ENCODE data around the gene ANKS1B.

Gene ANKS1B

DNA sequence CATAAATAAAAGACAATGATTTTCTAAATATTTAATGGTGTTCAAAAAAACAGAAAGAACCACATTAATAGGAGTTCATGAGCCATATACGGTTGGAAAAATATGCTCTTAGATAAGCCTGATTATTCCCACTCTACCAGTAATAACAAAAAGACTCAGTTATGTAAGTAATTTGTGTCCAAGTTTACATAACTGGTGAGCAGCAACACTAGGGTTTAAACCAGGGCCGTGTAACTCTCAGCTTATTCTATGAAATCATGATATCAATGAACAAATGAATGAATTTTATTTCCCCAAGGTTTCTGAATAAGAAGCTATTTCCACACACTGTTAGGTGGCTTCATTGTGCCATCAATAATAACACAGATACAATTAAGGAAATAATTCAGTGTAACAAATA is 238.8 kb downstream of the ANKS1B start:
- Histone ChIP-seq H3K36me3 (ENCODE audit: control insufficient read depth in 2 of 2, insufficient read depth in 1 of 2, low read length in 2 of 2) (no peaks in the 10 kb centered on the region), H3K9me3 (ENCODE audit: control insufficient read depth, insufficient read depth, low read depth, low read length) (no peaks in the 10 kb centered on the region), H3K4me1 (ENCODE audit: control insufficient read depth, insufficient read depth, low read length) (no peaks in the 10 kb centered on the region), H3K27ac (ENCODE audit: extremely low read depth, low read depth, low read length) (no peak overlapping the region), H3K4me3 (ENCODE audit: low read depth, low read length) (no peak overlapping the region)
- ChIA-PET POLR2A (no interaction called here), CTCF (no interaction called here)
- TF ChIP-seq ZNF350 (tag by site-specific recombination; IDR thresholded peaks at IDR 0.05) (no peak), ZNF23 (tag by site-specific recombination; IDR thresholded peaks at IDR 0.05; ENCODE audit: borderline replicate concordance) (no peak), SCRT1 (tag by site-specific recombination; IDR thresholded peaks at IDR 0.05; ENCODE audit: borderline replicate concordance) (no peak), YY2 (tag by site-specific recombination; IDR thresholded peaks at IDR 0.05) (no peak), ZNF623 (tag by site-specific recombination; IDR thresholded peaks at IDR 0.05) (no peak), TCF7L2 (IDR thresholded peaks at IDR 0.05; ENCODE audit: borderline replicate concordance, low read depth, low read length) (no peak), ZNF266 (tag by site-specific recombination; IDR thresholded peaks at IDR 0.05; ENCODE audit: low read depth) (no peak), ZFHX2 (tag by site-specific recombination; conservative IDR thresholded peaks at IDR 0.05) (no peak), ZFP41 (tag by site-specific recombination; IDR thresholded peaks at IDR 0.05; ENCODE audit: borderline replicate concordance) (no peak)
- TF ChIP-seq, protein P1, sequence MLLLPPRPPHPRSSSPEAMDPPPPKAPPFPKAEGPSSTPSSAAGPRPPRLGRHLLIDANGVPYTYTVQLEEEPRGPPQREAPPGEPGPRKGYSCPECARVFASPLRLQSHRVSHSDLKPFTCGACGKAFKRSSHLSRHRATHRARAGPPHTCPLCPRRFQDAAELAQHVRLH (tag by site-specific recombination; IDR thresholded peaks at IDR 0.05), result no peak
- TF ChIP-seq, protein P2, sequence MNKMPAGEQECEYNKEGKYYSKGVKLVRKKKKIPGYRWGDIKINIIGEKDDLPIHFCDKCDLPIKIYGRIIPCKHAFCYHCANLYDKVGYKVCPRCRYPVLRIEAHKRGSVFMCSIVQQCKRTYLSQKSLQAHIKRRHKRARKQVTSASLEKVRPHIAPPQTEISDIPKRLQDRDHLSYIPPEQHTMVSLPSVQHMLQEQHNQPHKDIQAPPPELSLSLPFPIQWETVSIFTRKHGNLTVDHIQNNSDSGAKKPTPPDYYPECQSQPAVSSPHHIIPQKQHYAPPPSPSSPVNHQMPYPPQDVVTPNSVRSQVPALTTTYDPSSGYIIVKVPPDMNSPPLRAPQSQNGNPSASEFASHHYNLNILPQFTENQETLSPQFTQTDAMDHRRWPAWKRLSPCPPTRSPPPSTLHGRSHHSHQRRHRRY (tag by site-specific recombination; IDR thresholded peaks at IDR 0.05), result no peak
- TF ChIP-seq, protein P3, sequence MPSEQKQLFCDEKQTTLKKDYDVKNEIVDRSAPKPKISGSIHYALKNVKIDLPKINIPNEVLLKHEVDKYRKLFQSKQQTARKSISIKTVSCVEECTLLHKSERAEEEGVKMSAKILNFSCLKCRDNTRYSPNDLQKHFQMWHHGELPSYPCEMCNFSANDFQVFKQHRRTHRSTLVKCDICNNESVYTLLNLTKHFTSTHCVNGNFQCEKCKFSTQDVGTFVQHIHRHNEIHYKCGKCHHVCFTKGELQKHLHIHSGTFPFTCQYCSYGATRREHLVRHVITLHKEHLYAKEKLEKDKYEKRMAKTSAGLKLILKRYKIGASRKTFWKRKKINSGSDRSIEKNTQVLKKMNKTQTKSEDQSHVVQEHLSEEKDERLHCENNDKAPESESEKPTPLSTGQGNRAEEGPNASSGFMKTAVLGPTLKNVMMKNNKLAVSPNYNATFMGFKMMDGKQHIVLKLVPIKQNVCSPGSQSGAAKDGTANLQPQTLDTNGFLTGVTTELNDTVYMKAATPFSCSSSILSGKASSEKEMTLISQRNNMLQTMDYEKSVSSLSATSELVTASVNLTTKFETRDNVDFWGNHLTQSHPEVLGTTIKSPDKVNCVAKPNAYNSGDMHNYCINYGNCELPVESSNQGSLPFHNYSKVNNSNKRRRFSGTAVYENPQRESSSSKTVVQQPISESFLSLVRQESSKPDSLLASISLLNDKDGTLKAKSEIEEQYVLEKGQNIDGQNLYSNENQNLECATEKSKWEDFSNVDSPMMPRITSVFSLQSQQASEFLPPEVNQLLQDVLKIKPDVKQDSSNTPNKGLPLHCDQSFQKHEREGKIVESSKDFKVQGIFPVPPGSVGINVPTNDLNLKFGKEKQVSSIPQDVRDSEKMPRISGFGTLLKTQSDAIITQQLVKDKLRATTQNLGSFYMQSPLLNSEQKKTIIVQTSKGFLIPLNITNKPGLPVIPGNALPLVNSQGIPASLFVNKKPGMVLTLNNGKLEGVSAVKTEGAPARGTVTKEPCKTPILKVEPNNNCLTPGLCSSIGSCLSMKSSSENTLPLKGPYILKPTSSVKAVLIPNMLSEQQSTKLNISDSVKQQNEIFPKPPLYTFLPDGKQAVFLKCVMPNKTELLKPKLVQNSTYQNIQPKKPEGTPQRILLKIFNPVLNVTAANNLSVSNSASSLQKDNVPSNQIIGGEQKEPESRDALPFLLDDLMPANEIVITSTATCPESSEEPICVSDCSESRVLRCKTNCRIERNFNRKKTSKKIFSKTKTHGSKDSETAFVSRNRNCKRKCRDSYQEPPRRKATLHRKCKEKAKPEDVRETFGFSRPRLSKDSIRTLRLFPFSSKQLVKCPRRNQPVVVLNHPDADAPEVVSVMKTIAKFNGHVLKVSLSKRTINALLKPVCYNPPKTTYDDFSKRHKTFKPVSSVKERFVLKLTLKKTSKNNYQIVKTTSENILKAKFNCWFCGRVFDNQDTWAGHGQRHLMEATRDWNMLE (tag by site-specific recombination; conservative IDR thresholded peaks at IDR 0.05; ENCODE audit: low read depth), result no peak
- TF ChIP-seq, protein P4, sequence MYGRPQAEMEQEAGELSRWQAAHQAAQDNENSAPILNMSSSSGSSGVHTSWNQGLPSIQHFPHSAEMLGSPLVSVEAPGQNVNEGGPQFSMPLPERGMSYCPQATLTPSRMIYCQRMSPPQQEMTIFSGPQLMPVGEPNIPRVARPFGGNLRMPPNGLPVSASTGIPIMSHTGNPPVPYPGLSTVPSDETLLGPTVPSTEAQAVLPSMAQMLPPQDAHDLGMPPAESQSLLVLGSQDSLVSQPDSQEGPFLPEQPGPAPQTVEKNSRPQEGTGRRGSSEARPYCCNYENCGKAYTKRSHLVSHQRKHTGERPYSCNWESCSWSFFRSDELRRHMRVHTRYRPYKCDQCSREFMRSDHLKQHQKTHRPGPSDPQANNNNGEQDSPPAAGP (tag by site-specific recombination; IDR thresholded peaks at IDR 0.05), result no peak

DNA sequence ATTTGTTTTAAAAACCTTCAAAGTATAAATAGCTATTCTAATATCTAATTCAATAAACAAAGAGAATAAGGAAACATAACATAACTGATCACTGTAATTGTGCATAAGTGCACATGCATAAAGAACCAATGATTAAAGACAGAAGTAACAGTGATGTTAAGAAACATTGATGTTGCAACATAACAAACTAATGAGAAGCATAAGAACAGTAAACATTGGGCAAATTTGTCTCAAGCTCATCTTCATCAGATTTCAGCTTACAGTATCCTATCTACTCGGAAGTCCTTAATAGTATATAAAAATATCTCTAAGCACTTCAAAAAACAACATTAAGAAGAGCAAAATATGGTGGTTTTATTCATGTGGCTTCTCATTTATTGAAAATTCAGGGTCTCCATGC is 239.6 kb downstream of the ANKS1B start:
- POLR2A ChIA-PET, result no interaction called here

More for the DNA sequence above, 239.6 kb downstream of the ANKS1B start:
- Histone ChIP-seq H3K9me3 (ENCODE audit: control insufficient read depth, insufficient read depth, low read depth, low read length) (no peaks in the 10 kb centered on the region), H3K27ac (ENCODE audit: extremely low read depth, low read depth, low read length) (no peak overlapping the region), H3K4me1 (ENCODE audit: control insufficient read depth, insufficient read depth, low read length) (no peaks in the 10 kb centered on the region), H3K4me3 (ENCODE audit: low read depth, low read length) (no peak overlapping the region), H3K36me3 (ENCODE audit: control insufficient read depth in 2 of 2, insufficient read depth in 1 of 2, low read length in 2 of 2) (no peaks in the 10 kb centered on the region)
- CTCF ChIA-PET, result no interaction called here
- TF ChIP-seq ZNF23 (tag by site-specific recombination; IDR thresholded peaks at IDR 0.05; ENCODE audit: borderline replicate concordance) (no peak), ZBTB17 (tag by site-specific recombination; IDR thresholded peaks at IDR 0.05) (no peak), ZNF626 (tag by site-specific recombination; IDR thresholded peaks at IDR 0.05) (no peak), ZNF354C (tag by site-specific recombination; IDR thresholded peaks at IDR 0.05; ENCODE audit: borderline replicate concordance, low read depth) (no peak), HOXD13 (CRISPR knock-in tag; IDR thresholded peaks at IDR 0.05; ENCODE audit: borderline replicate concordance) (no peak), ZNF221 (tag by site-specific recombination; IDR thresholded peaks at IDR 0.05; ENCODE audit: borderline replicate concordance) (no peak), ZNF658 (tag by site-specific recombination; IDR thresholded peaks at IDR 0.05) (no peak), ZNF155 (tag by site-specific recombination; IDR thresholded peaks at IDR 0.05) (no peak)

All from HEK293 (cell line).